Neural cell (in vitro differentiated cells): ENCODE results near the gene SLC25A21. TPM values are rescaled to one million over a fixed set of nuclear protein-coding genes. Genes with fewer than 3 reads are reported as not detected.

Source experiments
- H2AFZ ChIP-seq: fragments of 200-600, 300-800 bp; sonication (generic), shearing (Covaris generic); 2 replicates; pipeline ENCODE4 v1.6.0; 2014; ENCODE audit warnings: low read depth, mild to moderate bottlenecking, antibody characterized with exemption, low read length, moderate library complexity
- H3F3A ChIP-seq: fragments of 200-600 bp; shearing (Covaris generic); 2 replicates; pipeline ENCODE4 v1.6.1; 2016; ENCODE audit warnings: mild to moderate bottlenecking, moderate library complexity, mixed read lengths, antibody characterized with exemption, low read length; ENCODE audit not compliant: insufficient read depth, poor library complexity, severe bottlenecking
- H3K27ac ChIP-seq: fragments of 200-600, 300-800 bp; sonication (generic), shearing (Covaris generic); 2 replicates; pipeline ENCODE4 v1.5.1; 2014; ENCODE audit warnings: mild to moderate bottlenecking, low read length, moderate library complexity
- H3K27me3 ChIP-seq: fragments of 300-800, 200-600 bp; sonication (generic), shearing (Covaris generic); 2 replicates; pipeline ENCODE4 v1.6.0; 2014; ENCODE audit warnings: mild to moderate bottlenecking, low read depth, low read length, moderate library complexity; ENCODE audit not compliant: insufficient read depth
- H3K36me3 ChIP-seq: fragments of 300-800, 200-600 bp; sonication (generic), shearing (Covaris generic); 2 replicates; pipeline ENCODE4 v1.5.1; 2014; ENCODE audit warnings: mild to moderate bottlenecking, antibody characterized with exemption, low read length, moderate library complexity; ENCODE audit not compliant: insufficient read depth
- H3K4me2 ChIP-seq: fragments of 300-800, 200-600 bp; sonication (generic), shearing (Covaris generic); 2 replicates; pipeline ENCODE4 v1.6.0; 2014; ENCODE audit warnings: mild to moderate bottlenecking, low read length
- H3K4me3 ChIP-seq: fragments of 300-800, 200-600 bp; sonication (generic), shearing (Covaris generic); 2 replicates; pipeline ENCODE4 v1.5.1; 2014; ENCODE audit warnings: mild to moderate bottlenecking, low read length, moderate library complexity
- H3K79me2 ChIP-seq: fragments of 200-600 bp; shearing (Covaris generic); replicated peaks from 2 replicates; pipeline ENCODE4 v1.6.0; 2014; ENCODE audit warnings: mild to moderate bottlenecking, low read length, moderate library complexity; ENCODE audit not compliant: insufficient read depth
- H3K9ac ChIP-seq: fragments of 300-800, 200-600 bp; sonication (generic), shearing (Covaris generic); 2 replicates; pipeline ENCODE4 v1.6.1; 2016; ENCODE audit warnings: mild to moderate bottlenecking, low read length, mixed read lengths
- H3K9me2 ChIP-seq: fragments of 200-600 bp; shearing (Covaris generic); 2 replicates; pipeline ENCODE4 v1.6.1; 2016; ENCODE audit warnings: mild to moderate bottlenecking, low read length, mixed read lengths; ENCODE audit not compliant: insufficient read depth
- H3K9me3 ChIP-seq: fragments of 200-600, 300-800 bp; sonication (generic), shearing (Covaris generic); 2 replicates; pipeline ENCODE4 v1.6.1; 2016; ENCODE audit warnings: mild to moderate bottlenecking, mixed run types, low read length, moderate library complexity, mixed read lengths
- H4K20me1 ChIP-seq: fragments of 200-600 bp; shearing (Covaris generic); 2 replicates; pipeline ENCODE4 v1.6.1; 2016; ENCODE audit warnings: mild to moderate bottlenecking, mixed run types; ENCODE audit not compliant: insufficient read depth
- CTCF ChIP-seq: fragments of 450-650 bp; IDR thresholded peaks from 2 replicates; pipeline ENCODE4 v1.5.1; 2014; ENCODE audit warnings: antibody characterized with exemption, mild to moderate bottlenecking, moderate library complexity; ENCODE audit not compliant: poor library complexity, severe bottlenecking
- EP300 ChIP-seq: fragments of 450-650 bp; conservative IDR thresholded peaks from 2 replicates; pipeline ENCODE4 v1.6.1; 2014; ENCODE audit warnings: antibody characterized with exemption, mild to moderate bottlenecking, moderate library complexity; ENCODE audit not compliant: poor library complexity, severe bottlenecking
- EZH2 ChIP-seq: fragments of 200-600, 300-800 bp; shearing (Covaris generic), sonication (generic); IDR thresholded peaks from 2 replicates; pipeline ENCODE4 v1.6.1; 2014; ENCODE audit warnings: antibody characterized with exemption, low read length, borderline replicate concordance, mild to moderate bottlenecking; ENCODE audit not compliant: insufficient read depth, poor library complexity, severe bottlenecking
- MXI1 ChIP-seq: fragments of 450-650 bp; conservative IDR thresholded peaks from 2 replicates; pipeline ENCODE4 v1.6.1; 2014; ENCODE audit warnings: antibody characterized with exemption, mild to moderate bottlenecking; ENCODE audit not compliant: poor library complexity, severe bottlenecking
- POLR2AphosphoS5 ChIP-seq: IDR thresholded peaks from 2 replicates; pipeline ENCODE4 v1.6.1; 2012
- RAD21 ChIP-seq: fragments of 450-650 bp; conservative IDR thresholded peaks from 2 replicates; pipeline ENCODE4 v1.6.1; 2014; ENCODE audit warnings: antibody characterized with exemption, mild to moderate bottlenecking, moderate library complexity
- REST ChIP-seq: IDR thresholded peaks from 2 replicates; pipeline ENCODE4 v1.6.1; 2012; ENCODE audit warnings: borderline replicate concordance
- SMC3 ChIP-seq: fragments of 450-650 bp; conservative IDR thresholded peaks from 2 replicates; pipeline ENCODE4 v1.6.1; 2014; ENCODE audit warnings: antibody characterized with exemption, mild to moderate bottlenecking, moderate library complexity; ENCODE audit not compliant: poor library complexity
- TAF1 ChIP-seq: IDR thresholded peaks from 2 replicates; pipeline ENCODE4 v1.6.1; 2012; ENCODE audit warnings: low read depth
- polyA plus RNA-seq: library from polyadenylated mRNA; depleted of rRNA; stranded (reverse); fragments of >200 nt; gene quantifications from 2 replicates; pipeline ENCODE4 v1.2.3, GENCODE V29; 2014

Gene SLC25A21
- polyA plus RNA-seq, 1 donor from 2014 or later, result 0.35 TPM

- peaks cover 13% of the 10 kb centered on the region for H3K27me3 ChIP-seq
- TF ChIP-seq REST (no peak), RAD21 (no peak), MXI1 (no peak), SMC3 (no peak), EZH2 (no peak), TAF1 (no peak), EP300 (no peak), POLR2AphosphoS5 (no peak), CTCF (no peak)
- H3K4me3 ChIP-seq, result no peak overlapping the region
- H3K9me3 ChIP-seq, result no peaks in the 10 kb centered on the region
- H3F3A ChIP-seq, result no peaks in the 10 kb centered on the region
- no peak overlapping the region for H3K9ac ChIP-seq
- H3K79me2 ChIP-seq, result no peaks in the 10 kb centered on the region
- H4K20me1 ChIP-seq, result no peaks in the 10 kb centered on the region
- H2AFZ ChIP-seq, result no peak overlapping the region
- no peaks in the 10 kb centered on the region for H3K36me3 ChIP-seq
- no peaks in the 10 kb centered on the region for H3K9me2 ChIP-seq
- no peak overlapping the region for H3K4me2 ChIP-seq
- no peak overlapping the region for H3K27ac ChIP-seq
These were observed 227.9 kb downstream of the SLC25A21 start for GRCh38 chr14:36944307-36945010.

GRCh38 chr14:36942522-36943245, 229.7 kb downstream of the SLC25A21 start:
- Histone ChIP-seq H2AFZ (no peak overlapping the region), H3F3A (no peaks in the 10 kb centered on the region), H3K27ac (no peak overlapping the region), H3K4me2 (no peak overlapping the region), H3K27me3 (peaks cover 13% of the 10 kb centered on the region), H3K79me2 (no peaks in the 10 kb centered on the region), H3K9me3 (no peaks in the 10 kb centered on the region), H4K20me1 (no peaks in the 10 kb centered on the region), H3K9ac (no peak overlapping the region), H3K4me3 (no peak overlapping the region), H3K36me3 (no peaks in the 10 kb centered on the region), H3K9me2 (no peaks in the 10 kb centered on the region)
- TF ChIP-seq SMC3 (no peak), RAD21 (no peak), EP300 (no peak), CTCF (peak; percentile 0)
